ENCODE data around the gene CNKSR2.

DNA sequence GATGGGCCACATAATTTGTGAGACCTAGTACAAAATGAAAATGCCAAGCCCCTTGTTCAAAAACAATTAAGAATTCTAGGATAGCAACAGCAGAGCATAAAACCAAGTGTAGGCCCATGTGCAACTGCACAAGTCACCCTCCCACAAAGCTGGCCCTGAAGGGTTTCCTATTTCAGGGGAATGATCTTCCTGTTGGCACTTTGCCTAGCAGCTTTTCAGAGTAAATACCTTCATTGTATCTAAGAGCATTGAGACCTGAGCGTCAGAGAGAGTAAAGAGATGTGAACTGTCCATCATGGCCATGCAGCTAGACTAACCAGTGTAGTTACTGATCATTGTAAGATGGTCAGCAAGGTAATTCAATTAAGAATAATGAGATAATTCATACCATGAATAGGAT lies 113.6 kb downstream of the CNKSR2 start:
- TF ChIP-seq, protein P1, sequence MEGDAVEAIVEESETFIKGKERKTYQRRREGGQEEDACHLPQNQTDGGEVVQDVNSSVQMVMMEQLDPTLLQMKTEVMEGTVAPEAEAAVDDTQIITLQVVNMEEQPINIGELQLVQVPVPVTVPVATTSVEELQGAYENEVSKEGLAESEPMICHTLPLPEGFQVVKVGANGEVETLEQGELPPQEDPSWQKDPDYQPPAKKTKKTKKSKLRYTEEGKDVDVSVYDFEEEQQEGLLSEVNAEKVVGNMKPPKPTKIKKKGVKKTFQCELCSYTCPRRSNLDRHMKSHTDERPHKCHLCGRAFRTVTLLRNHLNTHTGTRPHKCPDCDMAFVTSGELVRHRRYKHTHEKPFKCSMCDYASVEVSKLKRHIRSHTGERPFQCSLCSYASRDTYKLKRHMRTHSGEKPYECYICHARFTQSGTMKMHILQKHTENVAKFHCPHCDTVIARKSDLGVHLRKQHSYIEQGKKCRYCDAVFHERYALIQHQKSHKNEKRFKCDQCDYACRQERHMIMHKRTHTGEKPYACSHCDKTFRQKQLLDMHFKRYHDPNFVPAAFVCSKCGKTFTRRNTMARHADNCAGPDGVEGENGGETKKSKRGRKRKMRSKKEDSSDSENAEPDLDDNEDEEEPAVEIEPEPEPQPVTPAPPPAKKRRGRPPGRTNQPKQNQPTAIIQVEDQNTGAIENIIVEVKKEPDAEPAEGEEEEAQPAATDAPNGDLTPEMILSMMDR (IDR thresholded peaks at IDR 0.05; ENCODE audit: low read depth, low read length): no peak
- TF ChIP-seq EZH2phosphoT487 (IDR thresholded peaks at IDR 0.05; ENCODE audit: low read depth): no peak

All from OCI-LY3 (cell line).